Right renal pelvis (tissue), 4 donors: ENCODE measurements around the gene AK4. TPM values are rescaled to one million over a fixed set of nuclear protein-coding genes. Genes with fewer than 3 reads are reported as not detected.

Experiments used
- DNase-seq, 4 donors: peaks; one replicate each; pipeline ENCODE4 v3.0.0-alpha.2; 2013; ENCODE audit warnings: low read depth in 4 of 4, low spot score in 3 of 4, missing footprints in 1 of 4
- polyA plus RNA-seq, 4 donors: library from polyadenylated mRNA; unstranded; fragments of 120-200 nt; gene quantifications; one replicate each; pipeline ENCODE4 v1.2.1, GENCODE V29; 2013; ENCODE audit not compliant: insufficient read length in 4 of 4

Gene AK4
- polyA plus RNA-seq, 4 donors = 48.3 to 83.3 (median 52.4) TPM

DNA sequence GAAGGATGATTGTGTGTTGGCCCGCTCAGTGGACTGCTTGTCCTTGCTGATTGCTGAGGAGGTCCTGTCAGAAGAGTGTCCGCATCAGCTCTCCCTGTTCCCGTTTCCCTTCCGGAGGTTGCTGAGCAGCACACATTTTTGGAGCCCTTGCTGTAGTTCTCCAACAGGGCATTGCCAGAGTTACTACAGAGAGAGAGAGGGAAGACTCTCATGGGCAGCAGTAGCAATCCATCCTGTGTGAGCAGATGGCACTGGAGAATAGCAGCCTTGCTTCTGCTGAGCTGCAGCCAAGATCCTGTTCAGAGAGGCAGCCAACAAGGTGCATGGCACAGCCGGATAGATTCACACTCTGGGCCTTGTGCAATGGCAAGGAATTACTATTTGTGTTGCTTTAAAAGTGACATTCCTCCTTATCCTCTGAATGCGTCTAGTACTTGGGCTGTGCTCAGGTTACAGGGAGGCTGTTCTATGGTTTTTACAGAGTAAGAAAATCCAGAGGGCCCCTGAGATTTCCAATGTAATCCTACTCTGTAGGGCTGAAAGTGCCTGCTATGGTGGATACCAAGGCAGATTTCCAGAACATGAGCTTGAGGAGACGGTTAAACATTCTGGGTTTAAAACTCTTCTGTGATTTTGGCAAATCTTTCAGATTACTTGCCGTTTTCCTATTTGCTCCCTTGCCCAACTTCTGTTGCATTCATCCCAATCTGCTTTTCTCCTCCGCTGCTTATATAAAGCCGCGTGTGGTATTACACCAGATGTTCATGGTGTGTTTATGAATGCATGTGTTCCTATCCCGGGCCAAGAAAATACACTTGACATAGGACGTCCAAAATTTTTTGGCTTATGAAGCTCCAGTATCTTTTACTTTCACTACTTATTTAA, 27.4 kb downstream of the AK4 start:
- DNase-seq = no peak

DNA sequence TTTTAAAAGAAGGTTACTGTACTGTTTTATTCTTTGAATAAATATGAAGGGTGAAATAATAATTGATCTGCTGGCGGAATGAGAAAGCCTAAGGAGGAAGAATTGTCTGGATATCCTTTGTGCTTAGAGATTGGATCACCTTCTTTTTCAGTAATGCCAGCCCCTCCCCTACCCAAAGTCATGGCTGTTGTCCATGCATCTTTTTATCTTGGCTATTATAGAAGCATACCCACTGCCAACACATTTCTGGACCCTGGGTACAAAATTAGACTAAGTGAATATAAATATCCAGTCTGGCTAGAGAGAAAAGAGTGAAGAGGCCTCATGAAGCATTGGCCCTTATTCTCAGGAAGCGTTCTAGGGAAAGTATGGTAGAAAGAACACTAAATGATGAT, 28.1 kb downstream of the AK4 start:
- no peak for DNase-seq

DNA sequence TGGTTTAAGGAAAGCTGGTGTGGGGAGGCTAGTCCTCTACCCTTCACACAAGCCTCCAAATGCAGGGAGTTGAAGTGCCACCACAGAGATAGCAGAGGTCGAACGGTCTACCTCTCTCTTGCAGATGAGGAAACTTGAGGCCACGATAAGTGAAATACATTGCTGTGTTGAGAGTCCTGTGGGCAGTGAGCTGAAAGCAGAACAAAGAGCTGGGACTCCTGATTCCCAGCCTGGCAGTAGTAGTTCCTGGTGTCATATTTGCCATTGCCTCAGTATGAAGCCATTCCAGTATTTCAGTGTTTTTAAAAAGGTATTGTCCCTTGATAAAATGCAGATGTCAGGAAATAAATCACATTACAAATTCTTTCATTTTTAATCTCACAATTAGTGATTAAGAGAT, 28.6 kb downstream of the AK4 start:
- no peak for DNase-seq

DNA sequence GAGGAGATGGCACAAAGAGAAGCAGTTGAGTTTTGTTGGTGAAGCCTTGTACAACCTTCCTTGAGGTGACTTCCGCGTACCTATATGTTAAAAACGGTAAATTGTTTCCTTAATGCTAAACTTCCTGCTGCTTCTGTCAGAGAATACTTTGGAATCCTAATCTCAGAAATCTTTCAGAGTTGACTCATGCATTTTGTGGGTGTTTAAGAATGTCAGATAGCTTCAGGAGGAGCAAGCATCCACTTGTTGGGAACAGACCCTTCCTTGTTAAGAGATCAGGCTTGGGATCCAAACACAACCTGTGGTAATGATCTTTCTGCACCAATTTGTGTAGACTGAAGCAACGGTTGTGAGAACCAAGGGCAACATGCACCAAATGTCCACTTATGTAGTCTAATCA, 29.5 kb downstream of the AK4 start:
- DNase-seq = no peak

DNA sequence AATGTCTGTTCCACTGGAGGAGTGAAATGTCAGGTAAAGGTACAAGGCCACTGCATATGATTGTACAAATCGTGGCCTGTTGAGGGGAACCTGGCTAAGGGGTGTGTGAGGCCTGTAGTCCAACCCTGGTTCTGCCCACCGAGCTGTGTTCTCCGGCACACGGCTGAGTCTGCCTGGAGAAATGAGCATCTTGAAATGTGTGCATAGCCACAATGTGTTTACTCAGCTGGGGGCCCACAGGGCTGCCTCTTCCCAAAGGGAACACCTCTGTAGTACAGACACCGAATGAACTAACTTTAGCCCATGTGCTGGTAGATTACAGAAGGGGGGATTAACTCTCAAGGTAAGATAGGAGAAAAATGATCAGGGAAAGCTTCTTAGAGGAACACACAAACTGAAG, 30.2 kb downstream of the AK4 start:
- no peak for DNase-seq

DNA sequence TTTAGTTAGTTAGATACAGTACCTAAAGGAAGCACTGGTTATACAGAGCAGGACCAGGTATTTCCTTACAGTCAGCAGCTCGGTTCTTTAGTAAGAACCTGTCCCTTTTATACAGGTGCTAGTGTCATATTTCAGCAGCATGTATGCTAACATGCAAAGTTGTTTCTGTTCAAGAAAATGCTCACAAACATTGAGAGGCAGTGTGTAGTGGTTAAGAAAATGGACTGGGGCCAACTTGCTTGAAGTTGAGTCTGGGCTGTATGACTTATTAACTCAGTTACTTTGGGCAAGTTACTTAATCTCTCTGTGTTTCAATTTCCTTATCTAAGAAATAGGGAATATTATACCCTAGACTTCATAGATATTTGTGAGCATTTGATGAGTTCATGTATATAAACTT, 31.1 kb downstream of the AK4 start:
- DNase-seq = no peak

DNA sequence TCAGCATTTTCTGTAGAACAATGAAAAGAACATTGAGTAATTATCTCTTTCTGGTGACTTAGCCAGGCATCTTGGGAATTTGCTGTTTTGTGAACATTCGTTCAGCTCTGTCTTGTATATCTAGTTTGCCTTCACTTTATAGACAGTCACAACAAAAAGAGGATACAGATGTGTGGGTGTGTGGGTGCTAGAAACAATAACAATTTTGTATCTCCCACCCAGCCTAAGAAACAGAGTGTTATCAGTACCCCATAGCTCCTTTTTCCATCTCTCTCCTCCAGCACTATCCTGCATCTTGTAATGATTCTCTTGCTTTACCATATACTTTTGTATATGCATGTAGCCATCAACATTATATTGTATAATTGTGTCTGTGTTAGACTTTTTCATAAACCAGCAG, 33.0 kb downstream of the AK4 start:
- DNase-seq = no peak

DNA sequence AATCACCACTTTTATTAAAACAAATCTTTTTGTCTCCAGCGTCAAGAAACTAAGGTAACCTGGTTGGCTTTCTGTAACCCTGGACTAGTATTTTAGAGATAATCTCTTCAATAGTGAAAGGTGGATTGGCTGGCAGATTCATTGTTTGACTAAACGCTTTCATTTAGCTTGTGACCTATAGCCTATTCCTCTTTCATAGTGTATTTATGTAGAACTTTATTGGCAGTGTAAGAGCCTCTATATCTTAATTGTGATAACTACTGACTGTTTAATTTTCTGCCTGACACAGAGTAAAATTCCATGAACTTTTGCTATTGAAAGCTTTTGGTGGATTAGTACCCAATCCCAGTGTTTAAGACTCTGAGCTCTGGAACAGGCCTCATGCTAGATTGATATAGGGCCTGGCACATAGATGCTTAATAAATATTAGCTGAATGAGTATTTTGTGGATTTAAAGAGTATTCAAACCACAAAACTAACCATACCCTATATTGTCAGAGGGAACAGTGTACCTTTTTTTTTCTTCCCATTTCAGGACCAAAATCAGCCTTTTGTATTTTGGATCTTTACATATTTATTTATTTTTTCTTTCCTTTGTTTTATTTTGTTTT, 34.8 kb downstream of the AK4 start:
- DNase-seq = no peak

DNA sequence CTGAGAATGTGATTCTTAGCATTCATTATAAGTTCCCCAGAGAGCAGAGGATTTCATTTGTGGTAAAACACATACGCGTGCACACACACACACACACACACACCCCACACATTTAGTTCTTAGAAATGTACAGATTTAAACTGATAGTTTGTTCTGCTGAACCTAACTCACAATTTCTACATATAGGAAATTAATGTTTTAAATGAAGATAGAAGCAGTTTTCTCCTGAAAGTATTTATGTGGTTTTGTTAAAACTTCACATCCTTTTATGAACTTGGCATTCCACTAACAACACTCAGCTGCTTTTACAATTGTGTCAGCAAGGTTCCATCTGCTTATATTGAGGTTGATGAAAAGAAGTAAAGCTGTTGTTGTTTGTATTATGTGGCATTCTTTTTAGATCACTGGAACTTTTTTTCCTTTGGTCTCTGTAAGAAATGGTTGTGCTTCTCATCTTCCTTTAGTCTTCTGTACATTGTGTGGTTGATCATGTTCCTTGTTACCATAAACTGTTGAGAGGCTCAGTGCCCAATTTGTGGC, 41.6 kb downstream of the AK4 start:
- no peak for DNase-seq

DNA sequence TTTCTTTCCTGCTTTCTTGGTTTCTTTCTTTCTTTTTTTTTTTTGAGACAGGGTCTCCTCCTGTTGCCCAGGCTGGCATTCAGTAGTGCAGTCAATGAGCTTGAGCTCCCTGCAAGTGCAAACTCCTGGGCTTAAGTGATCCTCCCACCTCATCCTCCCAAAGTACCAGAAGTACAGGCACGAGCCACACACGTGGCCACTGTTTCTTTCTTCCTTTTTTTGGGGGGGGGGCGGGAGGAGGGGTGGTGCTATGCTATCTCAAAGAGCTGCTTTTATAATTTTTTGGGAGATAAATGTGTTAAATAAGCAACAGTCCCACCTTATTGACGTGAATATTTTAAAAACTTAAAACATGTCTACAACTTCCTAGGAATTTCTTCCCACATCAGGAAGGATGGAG, 42.2 kb downstream of the AK4 start:
- DNase-seq = no peak

DNA sequence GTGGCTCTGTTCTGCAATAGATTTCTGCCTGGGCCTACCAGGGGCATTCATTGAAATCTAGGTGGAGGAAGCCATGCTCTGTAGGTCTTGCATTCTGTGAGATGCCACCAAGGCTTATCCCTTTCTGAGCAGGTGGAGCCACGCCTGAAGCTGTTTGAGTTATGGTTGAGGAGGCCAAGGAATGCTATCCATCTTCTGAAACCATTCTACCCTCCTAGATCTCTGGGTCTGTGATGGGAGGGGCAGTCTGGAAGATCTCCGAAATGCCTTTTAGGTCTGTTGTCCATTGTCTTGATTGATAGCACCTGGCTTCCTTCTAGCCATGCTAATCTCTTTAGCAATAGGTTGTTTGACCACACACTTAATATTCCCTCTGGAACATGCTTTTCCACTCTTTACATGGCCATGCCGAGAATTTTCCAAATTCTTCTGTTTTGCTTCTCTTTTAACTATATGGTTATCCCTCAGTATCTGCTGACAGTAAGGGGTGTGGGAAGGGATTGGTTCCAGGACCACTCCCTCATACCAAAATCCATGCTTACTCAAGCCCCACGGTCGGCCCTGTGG, 45.2 kb downstream of the AK4 start:
- no peak for DNase-seq

DNA sequence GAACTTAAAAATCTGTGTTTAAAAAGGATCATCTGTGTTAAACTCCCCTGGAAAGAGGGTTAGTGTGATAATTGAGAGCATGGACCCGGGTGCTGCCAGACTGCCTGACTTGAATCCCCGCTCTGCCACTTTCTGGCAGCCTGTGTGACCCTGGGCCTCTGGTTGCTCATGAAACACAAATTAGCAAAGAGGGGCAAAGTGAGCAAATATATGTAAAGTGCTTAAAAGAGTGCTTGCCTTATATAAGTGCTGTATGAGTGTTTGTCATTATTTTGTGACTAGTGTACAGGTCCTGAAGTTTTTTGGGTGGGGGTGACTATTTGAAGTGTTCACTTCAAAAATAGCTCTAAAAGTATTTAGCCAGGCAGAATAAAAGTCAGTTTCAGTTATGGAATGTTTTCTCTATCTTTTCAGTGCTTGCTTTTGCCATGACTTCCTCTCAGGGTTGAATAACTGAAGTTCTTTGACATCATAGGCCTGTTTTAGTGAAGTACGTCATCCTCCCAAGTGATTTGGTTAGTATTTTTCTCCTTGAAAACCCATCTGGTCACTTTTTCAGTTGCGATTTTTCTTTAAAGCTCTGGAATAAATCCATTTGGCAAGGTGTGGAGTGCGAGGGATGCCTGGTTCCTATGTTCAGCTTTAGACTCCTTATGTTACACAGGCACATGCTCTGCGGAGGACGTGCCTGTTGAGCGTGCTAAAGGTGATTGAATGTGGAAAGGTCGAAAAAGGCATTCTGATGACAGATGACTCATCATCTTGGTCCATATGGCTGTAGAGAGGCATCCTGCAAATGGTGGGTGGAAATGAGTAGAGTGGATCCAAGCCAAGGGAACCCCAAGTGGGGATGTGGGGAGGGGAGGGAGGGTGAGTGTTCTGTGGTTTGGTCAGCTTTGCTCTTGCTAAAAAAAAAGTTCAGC, 47.8 kb downstream of the AK4 start:
- DNase-seq = no peak

DNA sequence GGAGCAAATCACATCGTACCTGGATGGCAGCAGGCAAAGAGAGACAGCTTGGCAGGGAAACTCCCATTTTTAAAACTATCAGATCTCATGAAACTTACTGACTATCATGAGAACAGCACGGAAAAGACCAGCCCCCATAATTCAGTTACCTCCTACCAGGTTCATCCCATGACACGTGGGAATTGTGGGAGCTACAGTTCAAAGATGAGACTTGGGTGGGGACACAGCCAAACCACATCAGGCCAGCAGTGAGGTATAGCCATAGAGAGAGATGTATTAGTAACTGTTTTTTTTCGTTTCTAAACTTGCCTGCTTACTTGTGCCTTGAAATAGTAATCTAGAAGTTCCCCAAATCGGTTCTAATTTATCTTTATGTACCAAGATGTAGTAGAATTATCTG, 48.9 kb downstream of the AK4 start:
- no peak for DNase-seq

DNA sequence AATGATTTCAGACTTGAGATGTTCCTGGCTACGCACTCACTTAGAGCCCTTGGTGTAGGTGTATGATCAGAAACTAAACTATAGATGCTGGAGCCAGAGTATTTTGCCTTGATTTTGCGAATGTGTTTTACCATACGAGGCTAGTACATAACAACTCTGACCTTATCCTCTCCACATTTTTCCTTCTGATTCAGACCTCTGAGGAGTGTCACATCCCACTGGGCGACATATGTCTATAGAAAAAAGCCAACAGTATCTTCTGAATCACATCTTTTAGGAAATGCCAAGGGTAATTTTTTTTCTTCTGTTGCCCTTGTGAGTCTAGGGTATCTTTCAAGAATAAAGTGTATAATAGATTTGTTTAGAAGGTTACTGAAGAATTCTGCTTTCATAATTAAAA, 49.6 kb downstream of the AK4 start:
- no peak for DNase-seq

DNA sequence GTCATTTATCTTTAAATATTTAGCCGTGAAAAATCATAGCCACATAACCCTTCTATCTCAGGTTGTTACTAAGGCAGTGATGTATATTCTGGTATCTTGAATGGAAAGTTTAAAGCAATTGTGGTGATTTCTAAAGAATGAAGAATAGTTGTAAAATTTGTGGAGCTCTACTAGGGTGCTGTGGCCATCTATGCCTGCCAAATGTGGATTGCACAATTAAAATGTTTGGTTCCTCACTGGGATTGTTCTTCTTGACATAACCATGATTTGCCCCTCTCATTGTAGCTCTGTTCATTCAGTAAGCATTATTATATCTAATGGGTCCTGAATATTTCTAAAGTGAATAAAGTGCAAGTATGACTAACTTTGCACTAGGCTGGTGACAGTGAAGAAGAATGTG, 50.1 kb downstream of the AK4 start:
- no peak for DNase-seq

DNA sequence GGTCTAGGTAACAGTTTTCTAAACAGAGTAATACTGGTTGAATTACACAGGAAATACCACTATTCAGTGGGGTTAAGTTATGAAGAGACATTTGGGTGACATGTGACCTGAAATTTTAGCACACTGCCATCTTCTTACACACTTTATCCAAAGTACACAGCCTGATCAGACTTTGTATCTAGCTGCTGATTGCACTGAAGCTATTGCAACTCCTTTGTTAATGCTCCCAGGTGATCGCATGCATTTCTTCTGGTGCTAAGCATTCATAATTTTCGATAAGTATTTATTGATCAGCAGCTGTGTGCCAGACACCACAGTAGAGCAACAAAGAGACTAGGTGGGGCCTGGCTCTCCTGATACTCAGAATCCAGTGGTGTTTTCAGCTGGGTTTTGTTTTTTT, 52.4 kb downstream of the AK4 start:
- no peak for DNase-seq

DNA sequence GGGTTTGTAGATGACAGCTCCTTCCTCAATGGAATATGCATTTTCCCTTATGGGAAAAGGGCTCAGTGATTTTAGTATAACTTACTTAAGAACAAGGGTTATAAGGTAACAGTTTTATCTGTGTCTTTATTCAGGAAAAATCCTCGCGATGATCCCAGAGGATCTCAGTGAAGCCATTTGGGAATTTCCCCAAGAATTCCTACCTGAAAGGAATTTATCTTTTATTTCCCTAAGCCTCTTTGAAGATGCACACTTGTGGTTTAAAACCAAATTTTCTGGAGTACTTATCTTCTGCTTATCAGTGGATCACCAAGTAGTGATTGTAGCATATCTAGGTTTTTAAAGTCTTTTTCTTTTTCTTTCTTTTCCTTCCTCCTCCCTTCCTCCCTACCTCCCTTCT, 58.8 kb downstream of the AK4 start:
- no peak for DNase-seq

DNA sequence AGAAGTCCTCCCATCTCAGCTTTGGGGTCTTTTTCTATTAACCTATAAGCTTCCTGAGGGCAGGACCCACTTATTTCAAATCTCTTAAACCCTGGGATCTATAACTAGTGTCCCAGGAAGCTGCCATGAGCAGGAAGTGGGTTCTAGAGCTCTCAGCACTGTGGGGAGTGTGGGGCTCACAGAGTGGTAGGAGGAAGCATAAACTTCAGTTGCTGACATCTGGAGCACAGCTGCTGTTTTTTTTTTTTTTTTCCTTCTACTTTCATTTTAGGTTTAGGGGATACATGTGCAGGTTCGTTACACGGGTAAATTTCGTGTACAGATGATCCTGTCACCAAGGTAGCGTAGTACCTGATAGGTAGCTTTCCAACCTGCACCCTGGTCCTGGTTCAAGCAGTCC, 59.3 kb downstream of the AK4 start:
- no peak for DNase-seq

DNA sequence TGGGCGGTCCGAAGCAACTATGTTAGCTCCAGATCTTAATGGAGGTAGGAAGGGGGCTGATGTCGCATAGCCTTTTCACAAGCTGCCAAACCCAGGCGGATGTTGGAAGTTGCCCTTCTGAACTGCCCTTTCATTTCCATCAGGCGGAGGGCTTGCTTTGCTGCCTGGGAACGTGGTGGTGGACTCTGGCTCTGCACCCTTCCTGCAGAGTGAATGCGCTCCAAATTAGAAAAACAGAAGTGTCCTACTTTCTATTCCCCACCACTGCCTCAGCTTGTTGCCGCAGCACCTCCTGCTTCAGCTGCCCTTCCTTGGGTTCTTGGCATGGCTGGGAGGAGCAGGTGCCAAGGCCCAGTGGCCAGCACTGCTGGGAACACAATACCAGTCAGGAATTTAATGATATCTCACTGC, 60.6 kb downstream of the AK4 start:
- DNase-seq = no peak

DNA sequence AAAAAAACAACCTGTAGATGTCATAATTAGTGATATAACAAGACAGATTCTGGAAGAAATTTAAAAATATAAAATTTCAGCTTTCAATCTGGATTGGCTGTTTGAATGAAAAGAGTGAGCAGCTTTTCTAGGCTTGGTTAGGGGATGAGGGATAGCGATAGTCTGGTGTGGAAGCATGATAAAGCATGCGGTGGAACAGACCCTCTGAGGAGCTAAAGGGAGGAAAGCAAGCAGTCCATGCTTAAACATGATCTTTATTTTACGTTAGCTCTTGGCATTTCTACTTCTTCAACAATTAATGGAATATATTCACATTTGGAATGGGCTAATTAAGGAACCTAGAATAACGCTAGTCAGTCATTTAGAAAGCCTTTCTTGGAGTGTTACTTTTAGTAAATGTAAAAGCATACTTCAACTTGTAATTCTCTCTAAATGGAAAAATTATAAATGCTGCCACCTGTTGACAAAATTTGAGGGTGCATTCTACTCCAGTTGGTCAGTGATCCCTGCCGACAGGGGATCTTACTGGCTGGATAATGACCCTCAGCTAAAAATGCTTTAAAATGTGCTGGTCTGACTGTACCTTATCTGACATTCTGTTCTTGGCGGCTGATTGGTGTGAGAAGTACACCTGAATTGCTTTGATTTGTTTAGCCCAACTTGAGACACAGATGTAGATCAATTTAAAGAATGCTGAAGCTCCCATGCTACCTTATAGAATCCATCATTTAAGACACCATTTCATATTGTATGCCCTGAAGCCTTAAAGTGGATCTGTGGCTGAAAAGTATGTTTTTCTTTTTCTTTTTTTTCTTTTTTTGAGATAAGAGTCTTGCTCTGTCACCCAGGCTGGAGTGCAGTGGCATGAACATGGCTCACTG, 61.2 kb downstream of the AK4 start:
- peak in 3 of 4 donors; percentile 29 to 33 (median 30) for DNase-seq
